GM23338 (cell line): ENCODE measurements around the gene DDX4. TPM values are rescaled to one million over a fixed set of nuclear protein-coding genes. Genes with fewer than 3 reads are reported as not detected.

Source experiments
- ATAC-seq: fragments of 200-7000 bp; cut with Tn5 transposase; 3 replicates; pipeline ENCODE4 v1.9.1; 2020
- DNase-seq: peaks from one replicate; pipeline ENCODE4 v3.0.0-alpha.2; 2015; ENCODE audit warnings: low spot score
- H2AFZ ChIP-seq: fragments of 200-600 bp; sonication (generic); 2 replicates; pipeline ENCODE4 v1.8.0; 2016; ENCODE audit warnings: antibody characterized with exemption, mild to moderate bottlenecking, moderate library complexity
- H3F3A ChIP-seq: fragments of 200-600 bp; sonication (generic); replicated peaks from 2 replicates; pipeline ENCODE4 v1.8.0; 2017; ENCODE audit warnings: antibody characterized with exemption, mixed run types, low read depth
- H3K27ac ChIP-seq: fragments of 200-600 bp; sonication (generic); 2 replicates; pipeline ENCODE4 v1.6.1; 2016; ENCODE audit warnings: low read depth
- H3K27me3 ChIP-seq: fragments of 200-600 bp; sonication (generic); 2 replicates; pipeline ENCODE4 v1.8.0; 2016; ENCODE audit warnings: mild to moderate bottlenecking, mixed run types, moderate library complexity; ENCODE audit not compliant: insufficient read depth
- H3K36me3 ChIP-seq: fragments of 200-600 bp; sonication (generic); 2 replicates; pipeline ENCODE4 v1.8.0; 2016; ENCODE audit warnings: mild to moderate bottlenecking; ENCODE audit not compliant: insufficient read depth
- H3K4me1 ChIP-seq: fragments of 200-600 bp; sonication (generic); 2 replicates; pipeline ENCODE4 v1.8.0; 2016; ENCODE audit warnings: mild to moderate bottlenecking, moderate library complexity; ENCODE audit not compliant: insufficient read depth
- H3K4me2 ChIP-seq: fragments of 200-600 bp; sonication (generic); 2 replicates; pipeline ENCODE4 v1.7.1; 2017; ENCODE audit warnings: mixed run types
- H3K4me3 ChIP-seq: fragments of 200-600 bp; sonication (generic); 2 replicates; pipeline ENCODE4 v1.6.1; 2016; ENCODE audit warnings: mixed run types
- H3K79me2 ChIP-seq: fragments of 200-600 bp; sonication (generic); replicated peaks from 2 replicates; pipeline ENCODE4 v1.8.0; 2017; ENCODE audit warnings: mild to moderate bottlenecking; ENCODE audit not compliant: insufficient read depth
- H3K9me2 ChIP-seq: fragments of 200-600 bp; sonication (generic); 2 replicates; pipeline ENCODE4 v1.8.0; 2017; ENCODE audit not compliant: insufficient read depth
- H4K20me1 ChIP-seq: fragments of 200-600 bp; sonication (generic); replicated peaks from 2 replicates; pipeline ENCODE4 v1.8.0; 2017; ENCODE audit warnings: mild to moderate bottlenecking; ENCODE audit not compliant: insufficient read depth
- H3K27ac Mint-ChIP-seq: 2 replicates; pipeline ENCODE4 v1.8.0; 2020; ENCODE audit warnings: inconsistent platforms, mild to moderate bottlenecking, moderate library complexity, mixed read lengths
- H3K27me3 Mint-ChIP-seq: 3 replicates; pipeline ENCODE4 v1.8.0; 2022; ENCODE audit warnings: low read depth, mild to moderate bottlenecking, moderate library complexity, mixed read lengths, inconsistent platforms; ENCODE audit not compliant: insufficient read depth, poor library complexity
- H3K36me3 Mint-ChIP-seq: 3 replicates; pipeline ENCODE4 v1.8.0; 2021; ENCODE audit warnings: low read depth, mild to moderate bottlenecking, inconsistent platforms, moderate library complexity, mixed read lengths
- H3K4me1 Mint-ChIP-seq: 3 replicates; pipeline ENCODE4 v1.8.0; 2020; ENCODE audit warnings: mild to moderate bottlenecking, inconsistent platforms, mixed read lengths
- H3K4me3 Mint-ChIP-seq: 3 replicates; pipeline ENCODE4 v1.8.0; 2021; ENCODE audit warnings: moderate library complexity, mild to moderate bottlenecking, inconsistent platforms, mixed read lengths
- H3K9me3 Mint-ChIP-seq: 3 replicates; pipeline ENCODE4 v1.8.0; 2020; ENCODE audit warnings: moderate library complexity, mild to moderate bottlenecking, inconsistent platforms, mixed read lengths
- CREB1 ChIP-seq: fragments of 250-450 bp; sonication (Bioruptor Pico); IDR thresholded peaks from 2 replicates; pipeline ENCODE4 v1.5.0; 2020; ENCODE audit warnings: low read depth, mild to moderate bottlenecking, moderate library complexity
- ETS1 ChIP-seq: IDR thresholded peaks from 2 replicates; pipeline ENCODE4 v1.6.1; 2016; ENCODE audit warnings: antibody characterized with exemption
- EZH2 ChIP-seq: fragments of 200-600 bp; sonication (generic); IDR thresholded peaks from one replicate; pipeline ENCODE4 v1.8.0; 2017; ENCODE audit warnings: antibody characterized with exemption, mild to moderate bottlenecking, low read depth; ENCODE audit not compliant: unreplicated experiment
- EZH2phosphoT487 ChIP-seq: fragments of 200-600 bp; sonication (generic); IDR thresholded peaks from one replicate; pipeline ENCODE4 v1.8.1; 2018; ENCODE audit warnings: antibody characterized with exemption; ENCODE audit not compliant: unreplicated experiment
- NANOG ChIP-seq: IDR thresholded peaks from 2 replicates; pipeline ENCODE4 v1.6.1; 2016; ENCODE audit warnings: antibody characterized with exemption, borderline replicate concordance
- POLR2AphosphoS5 ChIP-seq: IDR thresholded peaks from 2 replicates; pipeline ENCODE4 v1.6.1; 2016; ENCODE audit warnings: antibody characterized with exemption, low read depth
- REST ChIP-seq: IDR thresholded peaks from one replicate; pipeline ENCODE4 v1.6.1; 2018; ENCODE audit warnings: antibody characterized with exemption; ENCODE audit not compliant: unreplicated experiment
- STAT1 ChIP-seq: IDR thresholded peaks from one replicate; pipeline ENCODE4 v1.6.1; 2016; ENCODE audit warnings: antibody characterized with exemption; ENCODE audit not compliant: unreplicated experiment
- ZNF114 ChIP-seq: fragments of 250-450 bp; sonication (Bioruptor Pico); IDR thresholded peaks from 2 replicates; pipeline ENCODE4 v1.5.0; 2020; ENCODE audit warnings: mild to moderate bottlenecking, moderate library complexity
- ZNF331 ChIP-seq: fragments of 250-450 bp; sonication (Bioruptor Pico); IDR thresholded peaks from 2 replicates; pipeline ENCODE4 v1.5.0; 2020; ENCODE audit warnings: low read depth, mild to moderate bottlenecking, moderate library complexity
- polyA plus RNA-seq: library from polyadenylated mRNA; unstranded; fragments of >200 nt; fragmentation: Nextera tagmentation; extraction: Ambion mirVana; gene quantifications from 2 replicates; pipeline ENCODE4 v1.2.1, GENCODE V29; 2016
- total RNA-seq: library from RNA; depleted of rRNA; stranded (reverse); fragments of >200 nt; shearing (Covaris generic); gene quantifications from 2 replicates; pipeline ENCODE4 v1.2.3, GENCODE V29; 2014
- TF ChIP-seq, protein P1 (sequence below), 2 experiments: fragments of 200-600 bp in 1 of 2; sonication (generic) in 1 of 2; conservative IDR thresholded peaks; 2 replicates each; pipeline versions ENCODE4 v1.5.1 to v1.6.1; 2016 to 2017; ENCODE audit warnings: antibody characterized with exemption in 2 of 2, low read depth in 2 of 2, mild to moderate bottlenecking in 2 of 2, moderate library complexity in 1 of 2

Gene DDX4
- total and polyA plus RNA-seq, 2 experiments from 2014 or later, result 0.83 TPM; not detected in 1

- TF ChIP-seq, protein P1, sequence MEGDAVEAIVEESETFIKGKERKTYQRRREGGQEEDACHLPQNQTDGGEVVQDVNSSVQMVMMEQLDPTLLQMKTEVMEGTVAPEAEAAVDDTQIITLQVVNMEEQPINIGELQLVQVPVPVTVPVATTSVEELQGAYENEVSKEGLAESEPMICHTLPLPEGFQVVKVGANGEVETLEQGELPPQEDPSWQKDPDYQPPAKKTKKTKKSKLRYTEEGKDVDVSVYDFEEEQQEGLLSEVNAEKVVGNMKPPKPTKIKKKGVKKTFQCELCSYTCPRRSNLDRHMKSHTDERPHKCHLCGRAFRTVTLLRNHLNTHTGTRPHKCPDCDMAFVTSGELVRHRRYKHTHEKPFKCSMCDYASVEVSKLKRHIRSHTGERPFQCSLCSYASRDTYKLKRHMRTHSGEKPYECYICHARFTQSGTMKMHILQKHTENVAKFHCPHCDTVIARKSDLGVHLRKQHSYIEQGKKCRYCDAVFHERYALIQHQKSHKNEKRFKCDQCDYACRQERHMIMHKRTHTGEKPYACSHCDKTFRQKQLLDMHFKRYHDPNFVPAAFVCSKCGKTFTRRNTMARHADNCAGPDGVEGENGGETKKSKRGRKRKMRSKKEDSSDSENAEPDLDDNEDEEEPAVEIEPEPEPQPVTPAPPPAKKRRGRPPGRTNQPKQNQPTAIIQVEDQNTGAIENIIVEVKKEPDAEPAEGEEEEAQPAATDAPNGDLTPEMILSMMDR (conservative IDR thresholded peaks at IDR 0.05; ENCODE audit: low read depth in 2 of 2), result no peak
- TF ChIP-seq ETS1, result no peak
- no peak for TF ChIP-seq NANOG
- TF ChIP-seq CREB1 (CRISPR knock-in tag), result no peak
- TF ChIP-seq EZH2phosphoT487, result no peak
- TF ChIP-seq REST, result no peak
- TF ChIP-seq EZH2, result no peak
- no peak for TF ChIP-seq ZNF114 (CRISPR knock-in tag)
- no peak for TF ChIP-seq STAT1
- no peak for TF ChIP-seq ZNF331 (CRISPR knock-in tag)
- no peak for TF ChIP-seq POLR2AphosphoS5
These were observed 26.3 kb upstream of the DDX4 start (continued) for GRCh38 chr5:55711507-55712022.

DNA sequence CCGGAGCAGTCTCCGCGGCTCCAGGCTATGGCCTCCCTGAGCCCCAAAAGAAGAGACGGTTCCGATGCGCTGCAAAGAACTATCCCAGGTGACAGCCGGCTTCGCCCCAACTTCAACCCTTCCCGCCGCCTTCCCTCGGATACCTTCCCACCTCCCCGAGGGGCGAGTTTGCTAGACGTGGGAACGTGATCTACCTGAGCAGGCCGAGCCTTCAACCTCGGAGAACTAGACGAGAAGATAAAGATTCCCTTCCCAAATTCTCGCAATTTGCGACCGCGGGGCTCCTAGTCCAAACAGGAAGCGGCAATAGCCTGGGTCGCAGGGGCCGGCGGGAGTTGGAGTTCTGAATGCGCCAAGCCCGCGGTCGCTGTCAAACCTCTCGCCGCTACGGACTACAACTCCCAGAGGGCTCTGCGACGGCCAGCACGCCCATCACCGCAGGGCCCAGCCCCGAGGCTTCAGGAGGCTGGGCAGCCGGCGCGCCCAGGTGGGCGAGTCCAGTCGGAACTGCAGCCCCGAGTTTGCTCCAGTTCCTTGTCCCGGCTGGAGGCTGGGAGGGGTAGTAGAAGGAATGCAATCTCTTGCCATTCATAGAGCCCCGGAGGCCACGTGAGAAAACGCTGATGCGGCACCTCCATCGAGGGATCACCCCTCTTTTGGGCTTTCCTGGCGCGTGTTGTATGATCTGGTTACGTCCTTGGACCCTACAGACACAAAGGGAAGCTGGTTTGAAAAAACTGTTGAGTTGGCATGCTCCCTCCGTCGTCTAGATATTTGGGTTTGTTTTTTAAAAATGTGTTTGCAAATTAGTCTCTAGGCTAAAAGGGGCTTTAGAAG lies 25.6 kb upstream of the DDX4 start, which contains the start of gene SLC38A9:
Gene SLC38A9, minus strand, starts transcription at position 302 of the 837 bp plus-strand sequence. CDS start 14,366 bp downstream, outside the sequence.
- H3K4me3 Mint-ChIP-seq, result peak within 1 kb of the TSS; percentile 99
- H3K27me3 ChIP-seq, result no peaks in the 10 kb centered on the region
- H3F3A ChIP-seq, result no peaks in the 10 kb centered on the region
- DNase-seq, result peak; percentile 99
- H3K9me2 ChIP-seq, result no peaks in the 10 kb centered on the region
- H3K4me2 ChIP-seq, result peak within 1 kb of the TSS; percentile 89
- H3K79me2 ChIP-seq, result peaks cover 31% of the 10 kb centered on the region
- peaks cover 7% of the 10 kb centered on the region for H3K27me3 Mint-ChIP-seq
- no peaks in the 10 kb centered on the region; the same call in none of the 2 replicates for H3K36me3 ChIP-seq
- peak; percentile 99 for ATAC-seq
- H3K4me3 ChIP-seq, result peak within 1 kb of the TSS; percentile 96
- H3K4me1 ChIP-seq, result no peaks in the 10 kb centered on the region
- H3K4me1 Mint-ChIP-seq, result peaks cover 6% of the 10 kb centered on the region; the same call in 1 of the 3 replicates
- H3K27ac ChIP-seq, result peak within 1 kb of the TSS; percentile 91
- H2AFZ ChIP-seq, result peak within 1 kb of the TSS; percentile 91
- H3K27ac Mint-ChIP-seq, result peak within 1 kb of the TSS; percentile 97
- peaks cover 31% of the 10 kb centered on the region for H3K36me3 Mint-ChIP-seq
- H4K20me1 ChIP-seq, result no peaks in the 10 kb centered on the region
- H3K9me3 Mint-ChIP-seq, result peaks cover 11% of the 10 kb centered on the region
- TF ChIP-seq POLR2AphosphoS5, result peak; percentile 98
